NCI-H1436 treated with DMSO at 0.1 percent for 48 hours (cell line): ENCODE results near the gene GSTA3.
A peak's percentile ranks its signal among the peaks of the same experiment; 100 is the strongest.
"Not testable (repeated sequence)": the region's sequence is repeated elsewhere in the genome, so short reads cannot be mapped to it uniquely, and the experiment has no call there.

Source experiments
- DNase-seq: peaks from one replicate; lab custom pipeline; 2025; lab: John Stamatoyannopoulos, UW

Gene GSTA3

GRCh38 chr6:52910091-52910490 lies 593 bp upstream of the GSTA3 start:
- DNase-seq = no peak

GRCh38 chr6:52909131-52909530 lies 367 bp downstream of the GSTA3 start:
- DNase-seq = no peak

GRCh38 chr6:52908526-52908925 lies 972 bp downstream of the GSTA3 start:
- no peak for DNase-seq

GRCh38 chr6:52904562-52905279 lies 4.8 kb downstream of the GSTA3 start:
- no peak for DNase-seq

- no peak for DNase-seq
Observed at GRCh38 chr6:52900536-52900935, 9.0 kb downstream of the GSTA3 start.

- DNase-seq = not testable (repeated sequence)
Observed at GRCh38 chr6:52895790-52896189, 13.7 kb downstream of the GSTA3 start.

- no peak for DNase-seq
Observed at GRCh38 chr6:52894285-52894684, 15.2 kb downstream of the GSTA3 start.

- no peak for DNase-seq
Observed at GRCh38 chr6:52893803-52894202, 15.7 kb downstream of the GSTA3 start.

- no peak for DNase-seq
Observed at GRCh38 chr6:52893221-52893620, 16.3 kb downstream of the GSTA3 start.

- DNase-seq = no peak
Observed at GRCh38 chr6:52890018-52890417, 19.5 kb downstream of the GSTA3 start.

GRCh38 chr6:52887910-52888524 lies 21.5 kb downstream of the GSTA3 start:
- no peak for DNase-seq

GRCh38 chr6:52881996-52882841 lies 27.3 kb downstream of the GSTA3 start:
- peak; percentile 15 for DNase-seq

- no peak for DNase-seq
Observed at GRCh38 chr6:52881662-52881995, 27.9 kb downstream of the GSTA3 start.

- no peak for DNase-seq
Observed at GRCh38 chr6:52877786-52878185, 31.7 kb downstream of the GSTA3 start.

- no peak for DNase-seq
Observed at GRCh38 chr6:52877168-52877567, 32.3 kb downstream of the GSTA3 start.

GRCh38 chr6:52876056-52876787 lies 33.3 kb downstream of the GSTA3 start:
- no peak for DNase-seq

GRCh38 chr6:52872031-52872430 lies 37.5 kb downstream of the GSTA3 start:
- no peak for DNase-seq

GRCh38 chr6:52871621-52872020 lies 37.9 kb downstream of the GSTA3 start:
- DNase-seq = no peak

GRCh38 chr6:52870335-52871091 lies 39.0 kb downstream of the GSTA3 start:
- not testable (repeated sequence) for DNase-seq

- DNase-seq = not testable (repeated sequence)
Observed at GRCh38 chr6:52868899-52869298, 40.6 kb downstream of the GSTA3 start.

- DNase-seq = no peak
Observed at GRCh38 chr6:52868240-52868639, 41.3 kb downstream of the GSTA3 start.

- not testable (repeated sequence) for DNase-seq
Observed at GRCh38 chr6:52861151-52861550, 48.3 kb downstream of the GSTA3 start.
